HUES6 (cell line): Measurements from ENCODE around the gene CERS6.

Experiments used
- H3K27ac ChIP-seq: 2 replicates; pipeline ENCODE4 v1.7.0; 2013; ENCODE audit warnings: low read depth, mild to moderate bottlenecking, low read length, inconsistent platforms
- H3K27me3 ChIP-seq: 2 replicates; pipeline ENCODE4 v1.6.1; 2013; ENCODE audit warnings: low read length; ENCODE audit not compliant: control insufficient read depth, insufficient read depth
- H3K36me3 ChIP-seq: 2 replicates; pipeline ENCODE4 v1.6.1; 2013; ENCODE audit warnings: low read length; ENCODE audit not compliant: control insufficient read depth, insufficient read depth
- H3K4me1 ChIP-seq: 2 replicates; pipeline ENCODE4 v1.6.1; 2013; ENCODE audit warnings: low read length; ENCODE audit not compliant: control insufficient read depth, insufficient read depth
- H3K4me3 ChIP-seq: 2 replicates; pipeline ENCODE4 v1.5.1; 2013; ENCODE audit warnings: low read depth, low read length
- H3K9ac ChIP-seq: one replicate; pipeline ENCODE4 v1.6.1; 2013; ENCODE audit warnings: mild to moderate bottlenecking, low read length
- H3K9me3 ChIP-seq: 2 replicates; pipeline ENCODE4 v1.6.1; 2013; ENCODE audit warnings: low read depth, low read length; ENCODE audit not compliant: control insufficient read depth, insufficient read depth

CERS6 gene

GRCh38 chr2:168690381-168690885, 234.4 kb downstream of the CERS6 start:
- Histone ChIP-seq H3K9me3 (no peaks in the 10 kb centered on the region), H3K27me3 (no peaks in the 10 kb centered on the region), H3K36me3 (no peaks in the 10 kb centered on the region; the same call in 1 of the 2 replicates), H3K4me3 (no peak overlapping the region), H3K9ac (no peak overlapping the region), H3K27ac (no peak overlapping the region), H3K4me1 (peaks cover 15% of the 10 kb centered on the region; the same call in 1 of the 2 replicates)

GRCh38 chr2:168691221-168691620, 235.1 kb downstream of the CERS6 start:
- Histone ChIP-seq H3K27ac (no peak overlapping the region), H3K4me1 (0 out of 2 replicates have a peak, but pooled peaks cover 8% of the 10 kb centered on the region), H3K36me3 (no peaks in the 10 kb centered on the region; the same call in 1 of the 2 replicates), H3K27me3 (no peaks in the 10 kb centered on the region), H3K9ac (no peak overlapping the region), H3K9me3 (no peaks in the 10 kb centered on the region), H3K4me3 (no peak overlapping the region)

- Histone ChIP-seq H3K9ac (no peak overlapping the region), H3K4me3 (no peak overlapping the region), H3K27me3 (no peaks in the 10 kb centered on the region), H3K9me3 (no peaks in the 10 kb centered on the region), H3K36me3 (no peaks in the 10 kb centered on the region; the same call in 1 of the 2 replicates), H3K4me1 (0 out of 2 replicates have a peak, but pooled peaks cover 5% of the 10 kb centered on the region), H3K27ac (no peak overlapping the region)
These were observed 236.2 kb downstream of the CERS6 start for GRCh38 chr2:168692132-168692744.

GRCh38 chr2:168694173-168694572, 238.1 kb downstream of the CERS6 start:
- Histone ChIP-seq H3K27me3 (no peaks in the 10 kb centered on the region), H3K4me1 (0 out of 2 replicates have a peak, but pooled peaks cover 5% of the 10 kb centered on the region), H3K27ac (no peak overlapping the region)

GRCh38 chr2:168694866-168695265, 238.8 kb downstream of the CERS6 start:
- Histone ChIP-seq H3K9me3 (no peaks in the 10 kb centered on the region), H3K27ac (no peak overlapping the region), H3K4me1 (0 out of 2 replicates have a peak, but pooled peaks cover 5% of the 10 kb centered on the region)

More at GRCh38 chr2:168694173-168694572, 238.1 kb downstream of the CERS6 start:
- Histone ChIP-seq H3K4me3 (no peak overlapping the region), H3K9me3 (no peaks in the 10 kb centered on the region), H3K36me3 (no peaks in the 10 kb centered on the region; the same call in 1 of the 2 replicates), H3K9ac (no peak overlapping the region)

GRCh38 chr2:168697668-168698121, 241.6 kb downstream of the CERS6 start:
- Histone ChIP-seq H3K9me3 (no peaks in the 10 kb centered on the region), H3K4me1 (no peaks in the 10 kb centered on the region), H3K36me3 (no peaks in the 10 kb centered on the region), H3K27ac (no peak overlapping the region), H3K4me3 (no peak overlapping the region), H3K27me3 (no peaks in the 10 kb centered on the region), H3K9ac (no peak overlapping the region)

More at GRCh38 chr2:168694866-168695265, 238.8 kb downstream of the CERS6 start:
- Histone ChIP-seq H3K4me3 (no peak overlapping the region), H3K27me3 (no peaks in the 10 kb centered on the region), H3K36me3 (no peaks in the 10 kb centered on the region; the same call in 1 of the 2 replicates), H3K9ac (no peak overlapping the region)

- Histone ChIP-seq H3K4me1 (0 out of 2 replicates have a peak, but pooled peaks cover 3% of the 10 kb centered on the region), H3K9me3 (no peaks in the 10 kb centered on the region), H3K27me3 (no peaks in the 10 kb centered on the region), H3K36me3 (no peaks in the 10 kb centered on the region), H3K4me3 (no peak overlapping the region), H3K9ac (no peak overlapping the region), H3K27ac (no peak overlapping the region)
These were observed 242.9 kb downstream of the CERS6 start for GRCh38 chr2:168698969-168699368.

- Histone ChIP-seq H3K9ac (no peak overlapping the region), H3K4me3 (no peak overlapping the region), H3K9me3 (no peaks in the 10 kb centered on the region), H3K27me3 (no peaks in the 10 kb centered on the region), H3K27ac (no peak overlapping the region), H3K36me3 (no peaks in the 10 kb centered on the region), H3K4me1 (0 out of 2 replicates have a peak, but pooled peaks cover 3% of the 10 kb centered on the region)
These were observed 243.9 kb downstream of the CERS6 start for GRCh38 chr2:168699844-168700417.

GRCh38 chr2:168700615-168701245, 244.7 kb downstream of the CERS6 start:
- Histone ChIP-seq H3K9ac (no peak overlapping the region), H3K27ac (no peak overlapping the region), H3K4me3 (no peak overlapping the region), H3K9me3 (no peaks in the 10 kb centered on the region), H3K36me3 (no peaks in the 10 kb centered on the region), H3K27me3 (no peaks in the 10 kb centered on the region), H3K4me1 (0 out of 2 replicates have a peak, but pooled peaks cover 3% of the 10 kb centered on the region)

GRCh38 chr2:168702579-168702978, 246.5 kb downstream of the CERS6 start:
- H3K4me3 ChIP-seq: no peak overlapping the region
- no peak overlapping the region for H3K27ac ChIP-seq
- H3K9me3 ChIP-seq: no peaks in the 10 kb centered on the region
- H3K27me3 ChIP-seq: no peaks in the 10 kb centered on the region
- H3K36me3 ChIP-seq: no peaks in the 10 kb centered on the region
- H3K4me1 ChIP-seq: 0 out of 2 replicates have a peak, but pooled peaks cover 3% of the 10 kb centered on the region
- H3K9ac ChIP-seq: no peak overlapping the region

GRCh38 chr2:168703926-168704325, 247.9 kb downstream of the CERS6 start:
- 0 out of 2 replicates have a peak, but pooled peaks cover 3% of the 10 kb centered on the region for H3K4me1 ChIP-seq
- no peaks in the 10 kb centered on the region for H3K9me3 ChIP-seq
- no peak overlapping the region for H3K27ac ChIP-seq
- no peaks in the 10 kb centered on the region for H3K36me3 ChIP-seq
- no peak overlapping the region for H3K4me3 ChIP-seq
- H3K9ac ChIP-seq: no peak overlapping the region
- H3K27me3 ChIP-seq: no peaks in the 10 kb centered on the region
